Measurements from ENCODE around the gene RBX1.

Gene RBX1

DNA sequence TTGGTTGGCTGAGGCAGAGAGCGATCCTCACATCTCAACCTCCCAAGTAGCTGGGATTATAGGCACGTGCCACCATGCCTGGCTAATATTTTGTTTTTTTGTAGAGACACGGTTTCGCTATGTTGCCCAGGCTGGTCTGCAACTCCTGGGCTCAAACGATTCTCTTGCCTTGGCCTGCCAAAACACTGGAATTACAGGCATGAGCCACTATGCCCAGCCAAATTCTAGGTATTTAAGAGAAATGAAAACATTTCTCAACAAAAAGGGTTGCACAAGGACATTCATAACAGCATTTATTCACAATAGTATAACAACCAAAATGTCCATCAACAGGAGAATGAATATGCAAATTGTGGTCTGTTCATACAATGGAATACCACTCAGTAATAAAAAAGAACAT is 31.7 kb upstream of the RBX1 start:
- Histone ChIP-seq H2AFZ (ENCODE audit: low read depth, low read length) (no peak overlapping the region), H3K4me1 (ENCODE audit: low read length) (peaks cover 3% of the 10 kb centered on the region; the same call in 1 of the 2 replicates), H3K27me3 (ENCODE audit: low read depth, low read length) (no peaks in the 10 kb centered on the region), H3K79me2 (ENCODE audit: low read length) (no peaks in the 10 kb centered on the region), H3K4me3 (ENCODE audit: low read length) (no peak overlapping the region), H3K9me3 (ENCODE audit: insufficient read depth, low read length) (no peaks in the 10 kb centered on the region), H3K27ac (ENCODE audit: low read length) (no peak overlapping the region), H3K4me2 (ENCODE audit: low read length) (no peak overlapping the region), H4K20me1 (ENCODE audit: insufficient read depth, low read length) (no peaks in the 10 kb centered on the region), H3K9ac (ENCODE audit: low read length) (no peak overlapping the region), H3K36me3 (replicated peaks; ENCODE audit: low read depth, low read length) (peaks cover 14% of the 10 kb centered on the region)
- TF ChIP-seq CTCF (IDR thresholded peaks at IDR 0.05; ENCODE audit: low read depth, low read length) (no peak), EZH2phosphoT487 (IDR thresholded peaks at IDR 0.05; ENCODE audit: low read depth) (no peak)

GRCh38 chr22:40920526-40920925 is 30.7 kb upstream of the RBX1 start:
- Histone ChIP-seq H3K4me1 (ENCODE audit: low read length) (peaks cover 3% of the 10 kb centered on the region; the same call in 1 of the 2 replicates), H3K4me2 (ENCODE audit: low read length) (no peak overlapping the region), H4K20me1 (ENCODE audit: insufficient read depth, low read length) (no peaks in the 10 kb centered on the region), H3K9me3 (ENCODE audit: insufficient read depth, low read length) (no peaks in the 10 kb centered on the region), H3K4me3 (ENCODE audit: low read length) (no peak overlapping the region), H3K9ac (ENCODE audit: low read length) (no peak overlapping the region), H3K27ac (ENCODE audit: low read length) (no peak overlapping the region), H3K79me2 (ENCODE audit: low read length) (no peaks in the 10 kb centered on the region), H2AFZ (ENCODE audit: low read depth, low read length) (no peak overlapping the region), H3K36me3 (replicated peaks; ENCODE audit: low read depth, low read length) (peaks cover 16% of the 10 kb centered on the region), H3K27me3 (ENCODE audit: low read depth, low read length) (no peaks in the 10 kb centered on the region)
- no peak for TF ChIP-seq EZH2phosphoT487 (IDR thresholded peaks at IDR 0.05; ENCODE audit: low read depth)
- TF ChIP-seq CTCF (IDR thresholded peaks at IDR 0.05; ENCODE audit: low read depth, low read length) = no peak

DNA sequence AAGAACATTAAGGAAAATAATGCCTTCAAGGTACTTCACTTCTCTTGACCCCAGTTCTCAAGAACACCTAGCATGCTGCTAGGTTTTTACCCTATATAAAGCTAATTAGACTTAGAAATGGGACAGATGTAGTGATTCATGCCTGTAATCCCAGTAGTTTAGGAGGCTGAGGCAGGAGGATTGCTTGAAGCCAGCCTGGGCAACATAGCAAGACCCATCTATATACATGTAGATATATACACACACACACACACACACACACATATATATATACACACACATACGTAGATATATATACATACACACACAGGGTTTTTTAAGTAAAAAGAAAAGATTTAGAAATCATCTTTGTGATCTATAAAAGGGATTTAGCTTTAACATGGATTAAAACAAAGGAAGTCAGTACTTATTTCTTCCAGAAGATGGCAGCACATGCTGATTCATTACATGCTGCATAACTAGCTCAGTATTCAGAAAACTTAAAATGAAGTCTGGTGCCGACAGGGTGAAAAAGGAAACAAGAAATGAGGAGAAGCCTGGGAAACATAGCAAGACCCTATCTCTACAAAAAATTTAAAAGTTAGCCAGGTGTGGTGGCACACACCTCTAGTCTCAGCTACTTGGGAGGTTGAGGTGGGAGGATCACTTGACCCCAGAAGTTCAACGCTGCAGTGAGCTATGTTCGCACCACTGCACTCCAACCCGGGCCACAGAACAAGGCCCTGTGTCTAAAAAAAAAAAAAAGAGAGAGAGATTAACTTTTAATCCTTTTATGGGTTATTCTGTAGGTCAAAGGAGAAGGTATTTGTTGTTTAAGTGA is 28.5 kb upstream of the RBX1 start:
- peak; percentile 85 for TF ChIP-seq CTCF (IDR thresholded peaks at IDR 0.05; ENCODE audit: low read depth, low read length)
- TF ChIP-seq EZH2phosphoT487 (IDR thresholded peaks at IDR 0.05; ENCODE audit: low read depth) = no peak
- H3K4me2 ChIP-seq (ENCODE audit: low read length) = peak overlapping the region; percentile 9; the same call in 1 of the 2 replicates
- peaks cover 3% of the 10 kb centered on the region; the same call in 1 of the 2 replicates for H3K4me1 ChIP-seq (ENCODE audit: low read length)
- H2AFZ ChIP-seq (ENCODE audit: low read depth, low read length) = no peak overlapping the region
- no peaks in the 10 kb centered on the region for H4K20me1 ChIP-seq (ENCODE audit: insufficient read depth, low read length)
- H3K9me3 ChIP-seq (ENCODE audit: insufficient read depth, low read length) = no peaks in the 10 kb centered on the region
- no peaks in the 10 kb centered on the region for H3K27me3 ChIP-seq (ENCODE audit: low read depth, low read length)
- H3K36me3 ChIP-seq (replicated peaks; ENCODE audit: low read depth, low read length) = peaks cover 19% of the 10 kb centered on the region
- no peak overlapping the region for H3K27ac ChIP-seq (ENCODE audit: low read length)
- no peak overlapping the region for H3K9ac ChIP-seq (ENCODE audit: low read length)
- H3K79me2 ChIP-seq (ENCODE audit: low read length) = no peaks in the 10 kb centered on the region
- no peak overlapping the region for H3K4me3 ChIP-seq (ENCODE audit: low read length)

DNA sequence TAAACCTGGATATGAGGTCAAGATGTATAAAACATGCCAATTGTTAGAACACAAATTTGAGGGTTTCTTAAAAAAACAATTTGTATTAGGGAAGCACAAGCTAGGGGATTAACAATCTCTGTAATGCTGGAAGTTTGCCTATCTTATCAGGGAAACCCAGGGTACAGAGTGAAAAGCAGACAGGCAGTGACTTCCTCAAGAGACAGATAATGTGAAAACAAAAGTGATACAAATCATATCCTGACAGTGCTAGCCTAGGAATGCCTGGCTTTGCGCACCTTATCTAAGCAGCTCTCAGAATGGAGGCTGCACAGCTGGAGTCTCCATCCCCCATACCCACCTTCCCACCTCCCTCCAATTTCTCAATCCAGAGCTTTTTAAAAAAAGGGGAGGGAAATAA is 22.5 kb upstream of the RBX1 start:
- TF ChIP-seq CTCF (IDR thresholded peaks at IDR 0.05; ENCODE audit: low read depth, low read length) (no peak), EZH2phosphoT487 (IDR thresholded peaks at IDR 0.05; ENCODE audit: low read depth) (no peak)
- H3K27ac ChIP-seq (ENCODE audit: low read length) = no peak overlapping the region
- no peak overlapping the region for H2AFZ ChIP-seq (ENCODE audit: low read depth, low read length)
- H3K36me3 ChIP-seq (replicated peaks; ENCODE audit: low read depth, low read length) = peaks cover 19% of the 10 kb centered on the region
- H3K79me2 ChIP-seq (ENCODE audit: low read length) = no peaks in the 10 kb centered on the region
- no peaks in the 10 kb centered on the region for H4K20me1 ChIP-seq (ENCODE audit: insufficient read depth, low read length)
- H3K9me3 ChIP-seq (ENCODE audit: insufficient read depth, low read length) = no peaks in the 10 kb centered on the region
- no peak overlapping the region for H3K4me3 ChIP-seq (ENCODE audit: low read length)
- no peak overlapping the region for H3K4me2 ChIP-seq (ENCODE audit: low read length)
- no peak overlapping the region for H3K9ac ChIP-seq (ENCODE audit: low read length)
- no peaks in the 10 kb centered on the region for H3K27me3 ChIP-seq (ENCODE audit: low read depth, low read length)
- H3K4me1 ChIP-seq (ENCODE audit: low read length) = no peaks in the 10 kb centered on the region

All from OCI-LY3 (cell line).